Fibroblast of gingiva (primary cell): Measurements from ENCODE around the gene MAP4K4.
A peak's percentile ranks its signal among the peaks of the same experiment; 100 is the strongest.

ENCODE experiments used
- DNase-seq: peaks from one replicate; pipeline ENCODE4 v3.0.0-alpha.2; 2011; ENCODE audit warnings: low read depth

MAP4K4 gene

GRCh38 chr2:101841679-101842327, 144.3 kb downstream of the MAP4K4 start:
- no peak for DNase-seq

GRCh38 chr2:101842471-101842870, 145.0 kb downstream of the MAP4K4 start:
- no peak for DNase-seq

GRCh38 chr2:101843048-101843447, 145.5 kb downstream of the MAP4K4 start:
- DNase-seq, result peak; percentile 69

- DNase-seq, result no peak
Measured at GRCh38 chr2:101843471-101843870, 146.0 kb downstream of the MAP4K4 start.

GRCh38 chr2:101844055-101844635, 146.6 kb downstream of the MAP4K4 start:
- peak; percentile 89 for DNase-seq

- no peak for DNase-seq
Measured at GRCh38 chr2:101846973-101847372, 149.5 kb downstream of the MAP4K4 start.

GRCh38 chr2:101847661-101848339, 150.3 kb downstream of the MAP4K4 start:
- no peak for DNase-seq

- DNase-seq, result no peak
Measured at GRCh38 chr2:101848769-101849410, 151.4 kb downstream of the MAP4K4 start.

GRCh38 chr2:101850450-101850849, 152.9 kb downstream of the MAP4K4 start:
- no peak for DNase-seq

- no peak for DNase-seq
Measured at GRCh38 chr2:101850991-101851390, 153.5 kb downstream of the MAP4K4 start.

GRCh38 chr2:101852824-101853223, 155.3 kb downstream of the MAP4K4 start:
- no peak for DNase-seq

GRCh38 chr2:101854877-101855276, 157.4 kb downstream of the MAP4K4 start:
- DNase-seq, result no peak

- DNase-seq, result no peak
Measured at GRCh38 chr2:101855776-101856175, 158.3 kb downstream of the MAP4K4 start.

GRCh38 chr2:101858246-101858645, 160.7 kb downstream of the MAP4K4 start:
- DNase-seq, result no peak

- peak; percentile 46 for DNase-seq
Measured at GRCh38 chr2:101858910-101859309, 161.4 kb downstream of the MAP4K4 start.

GRCh38 chr2:101859604-101860003, 162.1 kb downstream of the MAP4K4 start:
- DNase-seq, result no peak

GRCh38 chr2:101860157-101860556, 162.7 kb downstream of the MAP4K4 start:
- no peak for DNase-seq

- DNase-seq, result no peak
Measured at GRCh38 chr2:101860782-101861181, 163.3 kb downstream of the MAP4K4 start.

- DNase-seq, result no peak
Measured at GRCh38 chr2:101861382-101861781, 163.9 kb downstream of the MAP4K4 start.

- DNase-seq, result no peak
Measured at GRCh38 chr2:101863534-101863933, 166.0 kb downstream of the MAP4K4 start.

- no peak for DNase-seq
Measured at GRCh38 chr2:101864426-101864825, 166.9 kb downstream of the MAP4K4 start.

GRCh38 chr2:101868525-101868924, 171.0 kb downstream of the MAP4K4 start:
- DNase-seq, result no peak

- no peak for DNase-seq
Measured at GRCh38 chr2:101869527-101869926, 172.0 kb downstream of the MAP4K4 start.
